Measurements from ENCODE around the gene CPE.

DNA sequence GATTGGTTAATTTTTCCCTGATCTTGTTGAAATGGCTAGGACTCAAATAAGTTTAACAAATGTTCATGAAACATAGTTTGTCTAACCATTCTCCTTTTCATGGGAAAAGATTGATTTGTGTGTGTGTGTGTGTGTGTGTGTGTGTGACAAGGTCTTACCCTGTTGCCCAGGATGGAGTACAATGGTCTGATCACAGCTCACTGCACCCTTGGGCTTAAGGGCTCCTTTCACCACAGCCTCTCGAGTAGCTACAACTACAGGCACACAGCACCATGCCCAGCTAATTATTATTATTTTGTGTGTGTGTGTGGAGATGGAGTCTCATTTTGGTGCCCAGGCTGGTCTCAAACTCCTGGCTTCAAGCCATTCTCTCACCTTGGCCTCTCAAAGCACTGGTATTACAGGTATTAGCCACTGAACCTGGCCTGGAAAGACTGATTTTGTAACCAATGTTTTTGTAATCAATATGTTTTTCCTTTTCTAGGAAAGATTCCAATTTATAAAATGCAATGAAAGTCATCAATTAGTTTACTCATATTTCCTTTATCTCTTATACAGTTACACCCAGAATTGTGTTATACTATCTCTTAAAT lies 139.3 kb downstream of the CPE start:
- TF ChIP-seq, protein P1, sequence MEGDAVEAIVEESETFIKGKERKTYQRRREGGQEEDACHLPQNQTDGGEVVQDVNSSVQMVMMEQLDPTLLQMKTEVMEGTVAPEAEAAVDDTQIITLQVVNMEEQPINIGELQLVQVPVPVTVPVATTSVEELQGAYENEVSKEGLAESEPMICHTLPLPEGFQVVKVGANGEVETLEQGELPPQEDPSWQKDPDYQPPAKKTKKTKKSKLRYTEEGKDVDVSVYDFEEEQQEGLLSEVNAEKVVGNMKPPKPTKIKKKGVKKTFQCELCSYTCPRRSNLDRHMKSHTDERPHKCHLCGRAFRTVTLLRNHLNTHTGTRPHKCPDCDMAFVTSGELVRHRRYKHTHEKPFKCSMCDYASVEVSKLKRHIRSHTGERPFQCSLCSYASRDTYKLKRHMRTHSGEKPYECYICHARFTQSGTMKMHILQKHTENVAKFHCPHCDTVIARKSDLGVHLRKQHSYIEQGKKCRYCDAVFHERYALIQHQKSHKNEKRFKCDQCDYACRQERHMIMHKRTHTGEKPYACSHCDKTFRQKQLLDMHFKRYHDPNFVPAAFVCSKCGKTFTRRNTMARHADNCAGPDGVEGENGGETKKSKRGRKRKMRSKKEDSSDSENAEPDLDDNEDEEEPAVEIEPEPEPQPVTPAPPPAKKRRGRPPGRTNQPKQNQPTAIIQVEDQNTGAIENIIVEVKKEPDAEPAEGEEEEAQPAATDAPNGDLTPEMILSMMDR (IDR thresholded peaks at IDR 0.05), result no peak
- no peak for TF ChIP-seq POLR2AphosphoS5 (IDR thresholded peaks at IDR 0.05)
- no peak for TF ChIP-seq POLR2A (IDR thresholded peaks at IDR 0.05)
